Vagina (tissue), 2 donors: Measurements from ENCODE around the gene PPIL4. TPM values are rescaled to one million over a fixed set of nuclear protein-coding genes. Genes with fewer than 3 reads are reported as not detected.

Experiments used
- DNase-seq, 2 donors: peaks; one replicate each; pipeline ENCODE4 v3.0.0-alpha.2; 2017; ENCODE audit errors: extremely low spot score in 2 of 2
- H3K27ac ChIP-seq: fragments of 200-600 bp; sonication (generic); one replicate; pipeline ENCODE4 v1.5.1; 2019
- H3K27me3 ChIP-seq: fragments of 200-600 bp; sonication (generic); one replicate; pipeline ENCODE4 v1.5.1; 2019
- H3K36me3 ChIP-seq, 2 donors: fragments of 200-600 bp; sonication (generic); one replicate each; pipeline ENCODE4 v1.5.1; 2017 to 2019
- H3K4me1 ChIP-seq: fragments of 200-600 bp; sonication (generic); one replicate; pipeline ENCODE4 v1.5.1; 2019
- H3K4me3 ChIP-seq, 2 donors: fragments of 200-600 bp; sonication (generic); 1 replicate in 1 of 2; 2 replicates in 1 of 2; pipeline ENCODE4 v1.5.1; 2016 to 2019
- H3K9me3 ChIP-seq: fragments of 200-600 bp; sonication (generic); one replicate; pipeline ENCODE4 v1.5.1; 2019
- POLR2A ChIP-seq, 2 donors: fragments of 450-650 bp; IDR thresholded peaks; one replicate each; pipeline ENCODE4 v1.6.1; 2017; ENCODE audit warnings: antibody characterized with exemption in 2 of 2, mild to moderate bottlenecking in 2 of 2, moderate library complexity in 2 of 2
- POLR2AphosphoS5 ChIP-seq, 2 donors: sonication (generic); formaldehyde crosslinking; IDR thresholded peaks; one replicate each; pipeline ENCODE4 v1.9.0; 2017; ENCODE audit warnings: antibody characterized with exemption in 2 of 2, mild to moderate bottlenecking in 2 of 2, low read depth in 1 of 2; ENCODE audit not compliant: insufficient read depth in 1 of 2
- intact Hi-C: fragments of 100-400 bp; cut with DNase I; formaldehyde crosslinking; loops from one replicate; pipeline ENCODE4 v1.15.1; 2023
- total RNA-seq: library from RNA; depleted of rRNA; stranded (reverse); fragments of >200 nt; gene quantifications from one replicate; pipeline ENCODE4 v1.2.3, GENCODE V29; 2016
- TF ChIP-seq, protein P1 (sequence below), 3 experiments: fragments of 450-650 bp in 2 of 3; fragments of 200-600 bp in 1 of 3; sonication (generic) in 1 of 3; IDR thresholded peaks; one replicate each; pipeline ENCODE4 v1.5.1; 2017 to 2019; ENCODE audit warnings: antibody characterized with exemption in 3 of 3, mild to moderate bottlenecking in 2 of 3, moderate library complexity in 2 of 3

Gene PPIL4
- total RNA-seq, 1 donor from 2014 or later, result 20.1 TPM

DNA sequence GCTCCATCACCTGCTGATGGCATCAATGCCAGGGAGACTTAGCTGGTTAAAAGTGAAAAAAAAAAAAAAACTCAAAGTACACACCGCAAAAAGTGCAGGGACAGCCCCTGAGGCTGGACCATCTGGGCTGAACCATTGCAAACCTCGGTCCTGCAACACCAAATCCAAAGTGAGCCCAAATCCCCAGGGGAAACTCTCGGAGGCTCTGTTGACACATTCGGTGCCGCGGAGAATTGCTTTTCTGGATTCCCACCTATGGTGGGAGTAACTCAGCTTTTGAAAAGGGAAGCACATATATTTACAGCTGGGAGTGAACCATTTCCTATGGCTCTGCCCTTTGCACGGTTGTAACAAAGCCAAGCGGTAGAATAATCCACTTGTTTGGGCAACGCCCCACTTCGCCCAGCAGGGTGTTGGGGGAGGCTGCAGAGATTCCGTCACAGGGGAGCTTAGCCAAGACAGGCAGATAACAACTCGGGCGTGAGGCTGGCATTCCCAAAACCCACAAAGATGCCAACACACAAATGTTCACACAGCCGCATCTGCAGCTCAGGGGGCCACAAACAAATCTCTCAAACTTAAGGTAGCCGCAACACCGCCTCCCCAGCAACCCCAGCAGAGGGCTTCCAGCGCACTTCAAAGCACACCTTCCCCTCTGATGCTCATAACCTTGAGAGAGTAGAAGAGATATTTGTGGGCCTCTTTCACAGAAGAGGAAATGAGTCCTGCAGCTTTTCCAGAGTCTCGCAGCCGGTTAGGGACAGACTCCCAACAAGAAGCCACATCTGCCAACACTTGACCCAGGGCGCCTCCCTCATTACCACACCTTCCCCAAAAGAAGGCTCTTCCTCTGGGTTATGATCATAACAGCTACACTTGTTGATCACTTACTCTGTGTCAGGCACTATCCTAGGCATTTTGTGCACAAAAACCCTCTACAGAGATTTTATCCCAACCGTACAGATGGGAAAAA, 72.5 kb downstream of the PPIL4 start:
- Histone ChIP-seq H3K4me1 (peaks cover 16% of the 10 kb centered on the region), H3K27me3 (no peaks in the 10 kb centered on the region), H3K27ac (no peak overlapping the region), H3K4me3 (no peak overlapping the region), H3K36me3 (no peaks in the 10 kb centered on the region), H3K9me3 (no peaks in the 10 kb centered on the region)
- DNase-seq, result no peak
- TF ChIP-seq POLR2A (IDR thresholded peaks at IDR 0.05) (no peak), POLR2AphosphoS5 (IDR thresholded peaks at IDR 0.05; ENCODE audit: insufficient read depth in 1 of 2, low read depth in 1 of 2) (no peak)
- TF ChIP-seq, protein P1, sequence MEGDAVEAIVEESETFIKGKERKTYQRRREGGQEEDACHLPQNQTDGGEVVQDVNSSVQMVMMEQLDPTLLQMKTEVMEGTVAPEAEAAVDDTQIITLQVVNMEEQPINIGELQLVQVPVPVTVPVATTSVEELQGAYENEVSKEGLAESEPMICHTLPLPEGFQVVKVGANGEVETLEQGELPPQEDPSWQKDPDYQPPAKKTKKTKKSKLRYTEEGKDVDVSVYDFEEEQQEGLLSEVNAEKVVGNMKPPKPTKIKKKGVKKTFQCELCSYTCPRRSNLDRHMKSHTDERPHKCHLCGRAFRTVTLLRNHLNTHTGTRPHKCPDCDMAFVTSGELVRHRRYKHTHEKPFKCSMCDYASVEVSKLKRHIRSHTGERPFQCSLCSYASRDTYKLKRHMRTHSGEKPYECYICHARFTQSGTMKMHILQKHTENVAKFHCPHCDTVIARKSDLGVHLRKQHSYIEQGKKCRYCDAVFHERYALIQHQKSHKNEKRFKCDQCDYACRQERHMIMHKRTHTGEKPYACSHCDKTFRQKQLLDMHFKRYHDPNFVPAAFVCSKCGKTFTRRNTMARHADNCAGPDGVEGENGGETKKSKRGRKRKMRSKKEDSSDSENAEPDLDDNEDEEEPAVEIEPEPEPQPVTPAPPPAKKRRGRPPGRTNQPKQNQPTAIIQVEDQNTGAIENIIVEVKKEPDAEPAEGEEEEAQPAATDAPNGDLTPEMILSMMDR (IDR thresholded peaks at IDR 0.05), result no peak
- intact Hi-C loops, result no loop called here

DNA sequence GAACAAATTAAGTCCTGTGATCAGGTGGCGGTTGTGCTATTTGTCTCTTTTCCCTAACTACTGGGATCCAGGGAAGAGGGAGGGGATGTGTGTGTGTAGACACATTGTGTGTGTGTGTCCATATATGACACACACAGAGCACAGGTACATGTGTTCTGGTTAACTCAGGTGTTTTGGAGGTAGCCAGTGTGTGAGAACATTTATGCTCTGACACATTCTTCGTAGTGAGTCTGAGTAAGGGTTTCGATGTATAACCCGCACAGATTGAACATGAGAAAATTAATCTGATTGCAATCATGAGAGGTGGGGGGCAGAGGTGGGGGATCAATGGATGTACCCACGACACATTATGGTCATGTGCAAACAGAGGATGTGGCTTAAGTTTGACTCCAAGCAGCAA, 73.6 kb downstream of the PPIL4 start:
- H3K4me3 ChIP-seq, result no peak overlapping the region
- H3K36me3 ChIP-seq, result no peaks in the 10 kb centered on the region
- DNase-seq, result no peak
- no peak overlapping the region for H3K27ac ChIP-seq
- TF ChIP-seq, protein P1 (IDR thresholded peaks at IDR 0.05), result no peak
- no peak for TF ChIP-seq POLR2A (IDR thresholded peaks at IDR 0.05)
- TF ChIP-seq POLR2AphosphoS5 (IDR thresholded peaks at IDR 0.05; ENCODE audit: insufficient read depth in 1 of 2, low read depth in 1 of 2), result no peak
- intact Hi-C loops, result no loop called here
- H3K27me3 ChIP-seq, result no peaks in the 10 kb centered on the region
- peaks cover 16% of the 10 kb centered on the region for H3K4me1 ChIP-seq
- H3K9me3 ChIP-seq, result no peaks in the 10 kb centered on the region

DNA sequence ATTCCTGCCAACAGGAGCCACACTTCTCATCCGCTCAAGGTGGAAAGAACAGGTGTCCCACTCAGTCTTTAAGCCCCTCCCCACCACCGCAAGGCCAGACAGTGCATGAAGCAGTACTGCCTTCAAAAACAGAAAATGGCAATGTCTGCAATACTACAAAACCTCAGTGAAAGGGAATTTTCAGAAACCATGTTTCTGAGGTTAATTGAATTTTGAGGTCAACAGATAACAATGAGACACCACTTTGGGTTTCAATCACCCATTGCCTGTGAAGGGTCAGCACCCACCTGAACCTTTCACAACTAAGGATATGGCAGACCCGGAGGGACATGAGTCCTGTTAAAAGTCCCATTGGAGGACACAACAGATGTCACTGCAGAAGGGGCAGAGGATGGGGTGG, 74.0 kb downstream of the PPIL4 start:
- H3K4me1 ChIP-seq, result peaks cover 16% of the 10 kb centered on the region
- no peaks in the 10 kb centered on the region for H3K27me3 ChIP-seq
- TF ChIP-seq, protein P1 (IDR thresholded peaks at IDR 0.05), result no peak
- TF ChIP-seq POLR2A (IDR thresholded peaks at IDR 0.05), result no peak
- no peak for TF ChIP-seq POLR2AphosphoS5 (IDR thresholded peaks at IDR 0.05; ENCODE audit: insufficient read depth in 1 of 2, low read depth in 1 of 2)
- H3K9me3 ChIP-seq, result no peaks in the 10 kb centered on the region
- intact Hi-C loops, result no loop called here
- no peak for DNase-seq
- no peak overlapping the region for H3K4me3 ChIP-seq
- H3K36me3 ChIP-seq, result no peaks in the 10 kb centered on the region
- H3K27ac ChIP-seq, result no peak overlapping the region

DNA sequence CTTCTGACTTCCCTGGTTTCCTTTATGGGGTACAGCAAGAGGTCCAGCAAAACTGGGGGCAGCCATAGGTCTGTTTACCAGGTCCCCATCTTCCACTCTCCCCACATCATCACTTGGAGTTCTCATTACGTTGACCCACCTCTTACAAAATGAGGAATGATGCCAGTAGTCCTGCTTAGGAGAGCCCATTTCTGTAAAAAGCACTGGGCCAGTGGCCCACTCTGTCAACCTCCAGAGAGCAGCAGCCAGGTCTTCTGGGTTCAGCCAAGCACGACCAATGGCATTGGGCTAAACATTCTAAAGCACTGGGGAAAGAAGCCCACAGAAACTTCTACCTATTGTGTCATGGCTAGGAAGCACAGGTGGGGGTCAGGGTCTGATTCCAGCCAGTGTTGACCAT, 74.9 kb downstream of the PPIL4 start:
- no peak overlapping the region for H3K27ac ChIP-seq
- no peak overlapping the region for H3K4me3 ChIP-seq
- TF ChIP-seq, protein P1 (IDR thresholded peaks at IDR 0.05), result no peak
- no peaks in the 10 kb centered on the region for H3K36me3 ChIP-seq
- intact Hi-C loops, result no loop called here
- DNase-seq, result no peak
- H3K4me1 ChIP-seq, result peaks cover 16% of the 10 kb centered on the region
- no peaks in the 10 kb centered on the region for H3K9me3 ChIP-seq
- H3K27me3 ChIP-seq, result no peaks in the 10 kb centered on the region

DNA sequence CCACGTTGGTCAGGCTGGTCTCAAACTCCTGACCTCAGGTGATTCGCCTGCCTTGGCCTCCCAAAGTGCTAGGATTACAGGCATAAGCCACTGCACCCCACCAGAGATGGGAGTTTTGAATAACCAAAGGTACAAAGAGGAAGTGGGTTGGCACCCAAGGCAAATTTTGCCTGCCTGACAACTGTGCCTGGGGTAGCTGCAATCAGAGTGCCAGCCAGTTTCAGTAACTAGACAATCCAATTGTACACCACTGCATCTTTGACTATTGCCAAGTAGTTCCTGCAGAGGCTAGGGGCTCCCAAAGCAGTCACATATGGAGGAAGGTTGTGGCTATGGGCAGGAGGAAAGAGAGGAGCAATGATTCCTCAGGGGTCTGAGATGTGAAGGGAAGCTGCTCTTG, 77.7 kb downstream of the PPIL4 start:
- intact Hi-C loops, result no loop called here
- no peak for DNase-seq

More for the DNA sequence above, 77.7 kb downstream of the PPIL4 start:
- Histone ChIP-seq H3K9me3 (no peaks in the 10 kb centered on the region), H3K36me3 (no peaks in the 10 kb centered on the region), H3K27me3 (no peaks in the 10 kb centered on the region), H3K4me3 (no peak overlapping the region), H3K27ac (no peak overlapping the region), H3K4me1 (peaks cover 5% of the 10 kb centered on the region)
- TF ChIP-seq, protein P1 (IDR thresholded peaks at IDR 0.05), result no peak
- TF ChIP-seq POLR2AphosphoS5 (IDR thresholded peaks at IDR 0.05; ENCODE audit: insufficient read depth in 1 of 2, low read depth in 1 of 2) (no peak), POLR2A (IDR thresholded peaks at IDR 0.05) (no peak)
